H1 (cell line): ENCODE measurements around the gene MPDZ. TPM values are rescaled to one million over a fixed set of nuclear protein-coding genes. Genes with fewer than 3 reads are reported as not detected.

Experiments
- CTCF ChIA-PET: fragments of 300-600 bp; sonication (Branson Sonifier 250); formaldehyde crosslinking; loops from one replicate; lab custom pipeline; 2021; ENCODE audit not compliant: partially characterized antibody; lab: Charles Lee
- POLR2A ChIA-PET: fragments of 300-600 bp; sonication (Branson Sonifier 250); formaldehyde crosslinking; loops from one replicate; lab custom pipeline; 2021; ENCODE audit warnings: inconsistent platforms; ENCODE audit not compliant: partially characterized antibody; lab: Charles Lee
- DNase-seq, 2 experiments: peaks; one replicate each; pipeline versions ENCODE4 v3.0.0 to v3.0.0-alpha.2; 2010 to 2022; ENCODE audit warnings: low spot score in 2 of 2, low read depth in 1 of 2, mixed read lengths in 1 of 2
- FAIRE-seq: peaks from 2 replicates; lab custom pipeline; 2011; peaks lifted over from hg19 to GRCh38; lab: Jason Lieb, UNC
- H2AFZ ChIP-seq: 2 replicates; pipeline ENCODE4 v1.8.1; 2012; ENCODE audit warnings: low read length, inconsistent platforms
- H2AK5ac ChIP-seq: 2 replicates; pipeline ENCODE4 v1.6.1; 2013; ENCODE audit warnings: low read depth, low read length
- H2BK120ac ChIP-seq: replicated peaks from 2 replicates; pipeline ENCODE3; 2013; ENCODE audit warnings: low read depth, low read length, inconsistent platforms
- H2BK12ac ChIP-seq: 2 replicates; pipeline ENCODE4 v1.6.1; 2013; ENCODE audit warnings: low read depth, low read length
- H2BK15ac ChIP-seq: 2 replicates; pipeline ENCODE4 v1.6.1; 2013; ENCODE audit warnings: low read length
- H2BK20ac ChIP-seq: 2 replicates; pipeline ENCODE4 v1.6.1; 2013; ENCODE audit warnings: low read length
- H2BK5ac ChIP-seq: 2 replicates; pipeline ENCODE4 v1.6.1; 2013; ENCODE audit warnings: low read depth, low read length
- H3K14ac ChIP-seq: 2 replicates; pipeline ENCODE4 v1.6.1; 2013; ENCODE audit warnings: inconsistent platforms; ENCODE audit not compliant: insufficient read length
- H3K18ac ChIP-seq: 2 replicates; pipeline ENCODE4 v1.6.1; 2013; ENCODE audit warnings: low read length; ENCODE audit errors: extremely low read depth
- H3K23ac ChIP-seq: 2 replicates; pipeline ENCODE4 v1.6.1; 2013; ENCODE audit warnings: inconsistent platforms; ENCODE audit not compliant: insufficient read length
- H3K23me2 ChIP-seq: 2 replicates; pipeline ENCODE4 v1.6.1; 2013; ENCODE audit warnings: low read depth, low read length
- H3K27ac ChIP-seq: 2 replicates; pipeline ENCODE4 v1.6.1; 2011; ENCODE audit warnings: low read depth, low read length, inconsistent platforms
- H3K27me3 ChIP-seq, 4 experiments: replicated peaks in 1 of 4; 1 replicate in 1 of 4; 2 replicates in 3 of 4; pipeline versions ENCODE4 v1.6.1 to v1.8.1; 2011 to 2013; ENCODE audit warnings: low read length in 3 of 4, mild to moderate bottlenecking in 3 of 4, inconsistent platforms in 2 of 4, mixed read lengths in 2 of 4, moderate library complexity in 1 of 4; ENCODE audit not compliant: control insufficient read depth in 3 of 4, insufficient read depth in 3 of 4; ENCODE audit errors: extremely low read depth in 1 of 4
- H3K36me3 ChIP-seq, 4 experiments: 2 replicates each; pipeline versions ENCODE4 v1.6.1 to v1.8.1; 2011 to 2013; ENCODE audit warnings: mild to moderate bottlenecking in 4 of 4, low read length in 3 of 4, moderate library complexity in 2 of 4, control low read depth in 1 of 4, inconsistent platforms in 1 of 4; ENCODE audit not compliant: insufficient read depth in 4 of 4, control insufficient read depth in 2 of 4
- H3K4ac ChIP-seq: replicated peaks from 2 replicates; pipeline ENCODE3; 2013; ENCODE audit warnings: low read length, low read depth, mixed read lengths, inconsistent platforms; ENCODE audit not compliant: insufficient read length
- H3K4me1 ChIP-seq, 4 experiments: replicated peaks in 1 of 4; 1 replicate in 1 of 4; 2 replicates in 3 of 4; pipeline versions ENCODE4 v1.6.1 to v1.8.1; 2011 to 2013; ENCODE audit warnings: low read length in 3 of 4, inconsistent platforms in 2 of 4, mixed read lengths in 1 of 4; ENCODE audit not compliant: insufficient read depth in 4 of 4, control insufficient read depth in 3 of 4
- H3K4me2 ChIP-seq, 2 experiments: 2 replicates each; pipeline versions ENCODE4 v1.6.1 to v1.8.1; 2011 to 2013; ENCODE audit warnings: low read depth in 2 of 2, low read length in 2 of 2, control low read depth in 1 of 2, inconsistent platforms in 1 of 2, mild to moderate bottlenecking in 1 of 2; ENCODE audit not compliant: insufficient read depth in 1 of 2
- H3K4me3 ChIP-seq, 4 experiments: fragments of 200-600, 300-600 bp in 1 of 4; sonication (generic), shearing (Covaris generic), sonication (Bioruptor Twin) in 1 of 4; 2 replicates each; pipeline versions ENCODE4 v1.5.1 to v1.8.1; 2011 to 2016; ENCODE audit warnings: low read length in 4 of 4, low read depth in 3 of 4, control low read depth in 2 of 4, inconsistent platforms in 2 of 4, mild to moderate bottlenecking in 2 of 4, mixed read lengths in 1 of 4, moderate library complexity in 1 of 4; ENCODE audit not compliant: insufficient read depth in 2 of 4; ENCODE audit errors: extremely low read depth in 1 of 4
- H3K56ac ChIP-seq: replicated peaks from 2 replicates; pipeline ENCODE3; 2013; ENCODE audit warnings: low read depth, mild to moderate bottlenecking, mixed read lengths, low read length, inconsistent platforms; ENCODE audit not compliant: insufficient read length
- H3K79me1 ChIP-seq: 2 replicates; pipeline ENCODE4 v1.6.1; 2013; ENCODE audit warnings: low read depth, low read length, control low read depth
- H3K79me2 ChIP-seq, 2 experiments: 2 replicates each; pipeline versions ENCODE4 v1.6.1 to v1.8.1; 2012 to 2013; ENCODE audit warnings: low read length in 2 of 2, mild to moderate bottlenecking in 2 of 2, inconsistent platforms in 1 of 2; ENCODE audit not compliant: insufficient read depth in 2 of 2, control insufficient read depth in 1 of 2
- H3K9ac ChIP-seq, 4 experiments: replicated peaks in 1 of 4; 1 replicate in 1 of 4; 2 replicates in 3 of 4; pipeline versions ENCODE4 v1.6.1 to v1.8.1; 2011 to 2013; ENCODE audit warnings: low read depth in 3 of 4, low read length in 3 of 4, control low read depth in 2 of 4, mild to moderate bottlenecking in 2 of 4, moderate library complexity in 2 of 4, inconsistent platforms in 1 of 4; ENCODE audit errors: extremely low read depth in 1 of 4
- H3K9me3 ChIP-seq, 2 experiments: 2 replicates each; pipeline versions ENCODE4 v1.6.1 to v1.8.1; 2012 to 2013; ENCODE audit warnings: mild to moderate bottlenecking in 2 of 2, moderate library complexity in 2 of 2, control low read depth in 1 of 2, inconsistent platforms in 1 of 2, low read depth in 1 of 2, low read length in 1 of 2, mixed read lengths in 1 of 2; ENCODE audit not compliant: insufficient read depth in 2 of 2
- H4K20me1 ChIP-seq, 2 experiments: replicated peaks in 1 of 2; 2 replicates each; pipeline versions ENCODE3 to v1.8.1; 2011 to 2013; ENCODE audit warnings: inconsistent platforms in 2 of 2, low read length in 2 of 2, mild to moderate bottlenecking in 1 of 2; ENCODE audit not compliant: insufficient read depth in 2 of 2, control insufficient read depth in 1 of 2
- H4K5ac ChIP-seq: 2 replicates; pipeline ENCODE4 v1.6.1; 2013; ENCODE audit warnings: low read length, low read depth, mixed read lengths, inconsistent platforms; ENCODE audit not compliant: insufficient read length
- H4K8ac ChIP-seq: 2 replicates; pipeline ENCODE4 v1.8.0; 2013; ENCODE audit warnings: mild to moderate bottlenecking, moderate library complexity, low read length, inconsistent platforms; ENCODE audit not compliant: insufficient read depth; ENCODE audit errors: extremely low read depth
- H4K91ac ChIP-seq: replicated peaks from 2 replicates; pipeline ENCODE3; 2013; ENCODE audit warnings: low read length, mixed read lengths, inconsistent platforms; ENCODE audit not compliant: insufficient read length
- ASH2L ChIP-seq: fragments of 200-600, 300-600 bp; sonication (generic); IDR thresholded peaks from one replicate; pipeline ENCODE4 v1.7.1; 2017; ENCODE audit warnings: low read length
- BACH1 ChIP-seq: IDR thresholded peaks from 2 replicates; pipeline ENCODE4 v1.6.1; 2012; ENCODE audit warnings: low read length, improper control_type of control experiment
- CBX5 ChIP-seq: fragments of 300-800, 300-1000 bp; sonication (generic); IDR thresholded peaks from 2 replicates; pipeline ENCODE4 v1.7.1; 2016; ENCODE audit warnings: antibody characterized with exemption, low read length, low read depth
- CEBPB ChIP-seq: IDR thresholded peaks from 2 replicates; pipeline ENCODE4 v1.6.1; 2012; ENCODE audit warnings: low read depth, low read length
- CREB1 ChIP-seq: IDR thresholded peaks from 2 replicates; pipeline ENCODE4 v1.6.1; 2012; ENCODE audit warnings: inconsistent platforms
- FOSL1 ChIP-seq: IDR thresholded peaks from 2 replicates; pipeline ENCODE4 v1.6.1; 2011; ENCODE audit warnings: mild to moderate bottlenecking, low read depth, low read length, moderate library complexity; ENCODE audit not compliant: insufficient read depth
- JUND ChIP-seq: IDR thresholded peaks from 2 replicates; pipeline ENCODE4 v1.6.1; 2011; ENCODE audit warnings: mild to moderate bottlenecking, improper control_type of control experiment, low read length
- KDM4A ChIP-seq: IDR thresholded peaks from one replicate; pipeline ENCODE4 v1.7.1; 2012; ENCODE audit warnings: low read depth, mild to moderate bottlenecking, moderate library complexity, low read length, inconsistent platforms; ENCODE audit not compliant: severe bottlenecking
- KDM5A ChIP-seq: fragments of 200-600 bp; IDR thresholded peaks from 2 replicates; pipeline ENCODE4 v1.7.1; 2012; ENCODE audit warnings: mild to moderate bottlenecking, low read length, inconsistent platforms, mixed read lengths
- RAD21 ChIP-seq, 2 experiments: IDR thresholded peaks in 1 of 2; conservative IDR thresholded peaks in 1 of 2; 2 replicates each; pipeline ENCODE4 v1.6.1; 2011; ENCODE audit warnings: low read depth in 2 of 2, low read length in 2 of 2, improper control_type of control experiment in 1 of 2, inconsistent platforms in 1 of 2, mild to moderate bottlenecking in 1 of 2, moderate library complexity in 1 of 2
- RBBP5 ChIP-seq: IDR thresholded peaks from 2 replicates; pipeline ENCODE4 v1.7.1; 2012; ENCODE audit warnings: low read depth, mild to moderate bottlenecking, inconsistent platforms, low read length, moderate library complexity, borderline replicate concordance
- RXRA ChIP-seq: IDR thresholded peaks from 2 replicates; pipeline ENCODE4 v1.6.1; 2011; ENCODE audit warnings: low read depth, mild to moderate bottlenecking, low read length, moderate library complexity; ENCODE audit not compliant: insufficient read depth
- SAP30 ChIP-seq: fragments of 300-600 bp; sonication (generic); IDR thresholded peaks from 2 replicates; pipeline ENCODE4 v1.7.1; 2012; ENCODE audit warnings: low read length, moderate library complexity, mild to moderate bottlenecking, inconsistent platforms; ENCODE audit not compliant: insufficient read depth, insufficient replicate concordance
- SIX5 ChIP-seq: IDR thresholded peaks from 2 replicates; pipeline ENCODE4 v1.6.1; 2011; ENCODE audit warnings: mild to moderate bottlenecking, low read depth, low read length
- SP1 ChIP-seq: IDR thresholded peaks from 2 replicates; pipeline ENCODE4 v1.6.1; 2011; ENCODE audit warnings: low read depth, low read length
- SUZ12 ChIP-seq: fragments of 200-600 bp; sonication (generic); IDR thresholded peaks from 2 replicates; pipeline ENCODE4 v1.6.1; 2012; ENCODE audit warnings: mild to moderate bottlenecking, inconsistent platforms, low read length, moderate library complexity, mixed read lengths
- polyA plus RNA-seq, 7 experiments: library from polyadenylated mRNA; depleted of rRNA in 3 of 7; stranded (reverse) in 5 of 7; unstranded in 2 of 7; fragments of >200 nt in 5 of 7; fragments of 200-250 nt in 2 of 7; gene quantifications; 1 replicate in 5 of 7; 2 replicates in 1 of 7; 4 replicates in 1 of 7; pipeline versions ENCODE4 v1.2.1 to v1.2.3, GENCODE V29; 2011 to 2013; ENCODE audit warnings: missing spikeins in 2 of 7, mixed read lengths in 2 of 7
- total RNA-seq: library from RNA; stranded (reverse); fragmentation: NEBNext Ultra II Directional; extraction: Animal tissue kit (Norgen Biotek cat#: 25700); gene quantifications from 2 replicates; pipeline ENCODE4 v1.2.1, GENCODE V29; 2021
- TF ChIP-seq, protein P1 (sequence below): IDR thresholded peaks from 2 replicates; pipeline ENCODE4 v1.6.1; 2012; ENCODE audit warnings: inconsistent platforms

Gene MPDZ
- total and polyA plus RNA-seq, 2 of the 8 experiments (the other 6 are each of a cell fraction or from before 2014, with no cell fraction given) = 14.6 to 39.4 TPM

DNA sequence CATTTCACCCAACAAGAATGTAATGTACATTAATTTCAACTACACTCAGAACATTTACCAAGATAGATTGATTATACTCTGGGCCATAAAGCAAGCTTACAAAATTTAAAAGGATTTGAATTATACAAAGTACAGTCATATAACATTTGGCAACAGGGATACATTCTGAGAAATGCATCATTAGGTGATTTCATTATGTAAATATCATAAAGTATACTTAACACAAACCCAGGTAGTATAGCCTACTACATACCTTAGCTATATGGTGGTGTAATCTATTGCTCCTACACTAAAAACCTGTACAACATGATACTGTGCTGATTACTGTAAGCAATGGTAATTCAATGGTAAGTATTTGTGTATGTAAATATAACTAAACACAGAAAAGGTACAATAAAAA, 202.9 kb downstream of the MPDZ start:
- Histone ChIP-seq H3K4ac (no peak overlapping the region), H3K27me3 (no peaks in the 10 kb centered on the region), H3K56ac (no peak overlapping the region), H4K91ac (no peak overlapping the region), H4K8ac (no peak overlapping the region), H3K27ac (no peak overlapping the region), H3K4me2 (no peak overlapping the region), H3K23me2 (no peaks in the 10 kb centered on the region), H3K79me2 (no peaks in the 10 kb centered on the region), H3K79me1 (no peaks in the 10 kb centered on the region), H4K5ac (no peak overlapping the region), H3K18ac (no peak overlapping the region), H3K23ac (no peak overlapping the region), H3K36me3 (no peaks in the 10 kb centered on the region), H3K4me3 (no peak overlapping the region), H2BK5ac (no peak overlapping the region), H3K9me3 (no peaks in the 10 kb centered on the region), H3K4me1 (no peaks in the 10 kb centered on the region), H2BK15ac (no peak overlapping the region), H2BK120ac (no peak overlapping the region), H3K9ac (no peak overlapping the region), H2AFZ (no peak overlapping the region), H4K20me1 (no peaks in the 10 kb centered on the region), H2BK20ac (no peak overlapping the region), H2BK12ac (no peak overlapping the region), H2AK5ac (no peak overlapping the region), H3K14ac (no peak overlapping the region)
- DNase-seq = no peak
- CTCF ChIA-PET = interaction anchor here (0.6 to 2.0 kb wide), 2 partner anchors 12 to 886 kb away, joined by 3 to 12 read pairs; no protein-coding TSS in a partner anchor
- POLR2A ChIA-PET = no interaction called here
- TF ChIP-seq RBBP5 (no peak), FOSL1 (no peak), SAP30 (no peak), RAD21 (IDR thresholded peaks at IDR 0.05 in 1 of 2, conservative IDR thresholded peaks at IDR 0.05 in 1 of 2; ENCODE audit: low read depth in 2 of 2, low read length in 2 of 2) (no peak), KDM5A (no peak), KDM4A (no peak), ASH2L (no peak), SIX5 (no peak), SUZ12 (no peak), BACH1 (no peak), JUND (no peak), CEBPB (no peak), CREB1 (no peak), SP1 (no peak), RXRA (no peak), CBX5 (no peak)
- TF ChIP-seq, protein P1, sequence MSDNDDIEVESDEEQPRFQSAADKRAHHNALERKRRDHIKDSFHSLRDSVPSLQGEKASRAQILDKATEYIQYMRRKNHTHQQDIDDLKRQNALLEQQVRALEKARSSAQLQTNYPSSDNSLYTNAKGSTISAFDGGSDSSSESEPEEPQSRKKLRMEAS = no peak
- FAIRE-seq = no peak
